GM12801 (cell line): ENCODE measurements around the gene CSMD2.

ENCODE experiments used
- CTCF ChIP-seq: IDR thresholded peaks from one replicate; pipeline ENCODE4 v1.5.1; 2011; ENCODE audit warnings: control low read depth; ENCODE audit not compliant: insufficient read length; ENCODE audit errors: extremely low read depth

Gene CSMD2

GRCh38 chr1:33823830-33824229, 341.2 kb downstream of the CSMD2 start:
- TF ChIP-seq CTCF, result no peak

GRCh38 chr1:33823401-33823800, 341.6 kb downstream of the CSMD2 start:
- no peak for TF ChIP-seq CTCF

GRCh38 chr1:33822396-33822795, 342.6 kb downstream of the CSMD2 start:
- no peak for TF ChIP-seq CTCF

- no peak for TF ChIP-seq CTCF
These were observed 343.7 kb downstream of the CSMD2 start for GRCh38 chr1:33821291-33821690.

- TF ChIP-seq CTCF, result no peak
These were observed 344.2 kb downstream of the CSMD2 start for GRCh38 chr1:33820804-33821203.

- TF ChIP-seq CTCF, result no peak
These were observed 345.1 kb downstream of the CSMD2 start for GRCh38 chr1:33819913-33820311.

GRCh38 chr1:33819290-33819912, 345.6 kb downstream of the CSMD2 start:
- TF ChIP-seq CTCF, result no peak

GRCh38 chr1:33818071-33818470, 347.0 kb downstream of the CSMD2 start:
- no peak for TF ChIP-seq CTCF
